IPS-15b (cell line): ENCODE results near the gene GSC.
"Not testable (repeated sequence)": the region's sequence is repeated elsewhere in the genome, so short reads cannot be mapped to it uniquely, and the experiment has no call there.

Source experiments
- H3K27me3 ChIP-seq: one replicate; pipeline ENCODE4 v1.6.1; 2013; ENCODE audit warnings: low read length; ENCODE audit not compliant: control insufficient read depth, insufficient read depth
- H3K36me3 ChIP-seq: one replicate; pipeline ENCODE4 v1.6.1; 2013; ENCODE audit warnings: low read length; ENCODE audit not compliant: control insufficient read depth, insufficient read depth
- H3K4me1 ChIP-seq: one replicate; pipeline ENCODE4 v1.6.1; 2013; ENCODE audit warnings: mild to moderate bottlenecking, low read length; ENCODE audit not compliant: control insufficient read depth, insufficient read depth
- H3K4me3 ChIP-seq: one replicate; pipeline ENCODE4 v1.5.1; 2013; ENCODE audit warnings: low read depth, low read length
- H3K9ac ChIP-seq: one replicate; pipeline ENCODE4 v1.6.1; 2013; ENCODE audit warnings: low read depth, mild to moderate bottlenecking, low read length
- H3K9me3 ChIP-seq: one replicate; pipeline ENCODE4 v1.6.1; 2013; ENCODE audit warnings: mild to moderate bottlenecking, low read length; ENCODE audit not compliant: control insufficient read depth, insufficient read depth

GSC gene

GRCh38 chr14:94752591-94753436 lies 17.1 kb downstream of the GSC start:
- Histone ChIP-seq H3K36me3 (no peaks in the 10 kb centered on the region), H3K4me3 (no peak overlapping the region), H3K27me3 (no peaks in the 10 kb centered on the region)

DNA sequence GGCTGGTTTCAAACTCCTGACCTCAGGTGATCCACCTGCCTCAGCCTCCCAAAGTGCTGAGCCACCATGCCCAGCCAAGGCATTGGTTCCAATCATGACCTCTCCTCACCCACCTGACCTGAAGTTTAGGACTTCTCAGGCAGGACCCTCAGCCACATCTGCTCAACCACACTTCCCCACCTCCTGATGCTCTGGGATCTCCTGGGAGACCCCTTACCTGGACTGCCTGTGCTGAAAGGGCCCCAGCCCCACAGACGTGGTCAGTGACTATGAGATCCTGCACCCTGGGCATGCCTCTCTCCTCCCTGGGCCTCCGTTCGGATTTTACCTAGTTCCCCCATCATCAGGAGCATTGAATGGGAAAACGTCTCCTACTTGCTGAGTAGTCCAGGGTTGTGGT lies 18.0 kb downstream of the GSC start:
- no peak overlapping the region for H3K4me3 ChIP-seq
- no peak overlapping the region for H3K9ac ChIP-seq
- no peaks in the 10 kb centered on the region for H3K4me1 ChIP-seq
- no peaks in the 10 kb centered on the region for H3K36me3 ChIP-seq
- no peaks in the 10 kb centered on the region for H3K27me3 ChIP-seq
- H3K9me3 ChIP-seq = no peaks in the 10 kb centered on the region

More at GRCh38 chr14:94752591-94753436, 17.1 kb downstream of the GSC start:
- H3K9ac ChIP-seq = no peak overlapping the region
- no peaks in the 10 kb centered on the region for H3K4me1 ChIP-seq
- no peaks in the 10 kb centered on the region for H3K9me3 ChIP-seq

DNA sequence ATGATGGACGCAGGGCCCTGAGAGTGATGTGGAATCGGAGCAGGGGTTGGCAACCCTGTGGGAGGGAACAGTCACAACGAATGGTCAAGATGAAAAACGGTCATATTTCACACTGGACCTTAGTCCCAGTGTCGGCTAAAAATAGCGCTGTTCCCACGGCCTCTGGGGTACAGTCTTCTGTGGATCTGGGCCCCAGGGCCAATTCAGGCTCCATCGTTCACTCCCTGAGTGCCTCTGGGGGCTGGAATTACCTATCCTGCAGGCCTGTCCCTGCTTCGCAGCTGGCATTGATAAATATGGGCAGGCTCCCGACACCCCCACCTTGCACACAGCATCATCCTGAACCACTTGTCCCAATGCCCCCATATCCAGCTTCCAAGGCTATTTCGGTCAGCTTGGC lies 18.6 kb downstream of the GSC start:
- H3K4me3 ChIP-seq = no peak overlapping the region
- no peaks in the 10 kb centered on the region for H3K27me3 ChIP-seq
- H3K9ac ChIP-seq = no peak overlapping the region
- H3K36me3 ChIP-seq = no peaks in the 10 kb centered on the region
- no peaks in the 10 kb centered on the region for H3K4me1 ChIP-seq
- no peaks in the 10 kb centered on the region for H3K9me3 ChIP-seq

GRCh38 chr14:94750371-94750770 lies 19.5 kb downstream of the GSC start:
- no peak overlapping the region for H3K4me3 ChIP-seq
- no peak overlapping the region for H3K9ac ChIP-seq
- H3K4me1 ChIP-seq = no peaks in the 10 kb centered on the region
- no peaks in the 10 kb centered on the region for H3K9me3 ChIP-seq
- no peaks in the 10 kb centered on the region for H3K36me3 ChIP-seq
- H3K27me3 ChIP-seq = no peaks in the 10 kb centered on the region

GRCh38 chr14:94748667-94749347 lies 21.1 kb downstream of the GSC start:
- Histone ChIP-seq H3K9ac (no peak overlapping the region), H3K27me3 (no peaks in the 10 kb centered on the region), H3K4me3 (no peak overlapping the region), H3K9me3 (no peaks in the 10 kb centered on the region), H3K36me3 (no peaks in the 10 kb centered on the region), H3K4me1 (no peaks in the 10 kb centered on the region)

- H3K9me3 ChIP-seq = no peaks in the 10 kb centered on the region
- H3K4me1 ChIP-seq = no peaks in the 10 kb centered on the region
- H3K36me3 ChIP-seq = no peaks in the 10 kb centered on the region
- no peaks in the 10 kb centered on the region for H3K27me3 ChIP-seq
- H3K4me3 ChIP-seq = no peak overlapping the region
- no peak overlapping the region for H3K9ac ChIP-seq
Observed at GRCh38 chr14:94747739-94748138, 22.2 kb downstream of the GSC start.

GRCh38 chr14:94747153-94747552 lies 22.8 kb downstream of the GSC start:
- H3K27me3 ChIP-seq, H3K9me3 ChIP-seq, H3K9ac ChIP-seq, H3K4me1 ChIP-seq, H3K4me3 ChIP-seq, H3K36me3 ChIP-seq: not testable (repeated sequence)

DNA sequence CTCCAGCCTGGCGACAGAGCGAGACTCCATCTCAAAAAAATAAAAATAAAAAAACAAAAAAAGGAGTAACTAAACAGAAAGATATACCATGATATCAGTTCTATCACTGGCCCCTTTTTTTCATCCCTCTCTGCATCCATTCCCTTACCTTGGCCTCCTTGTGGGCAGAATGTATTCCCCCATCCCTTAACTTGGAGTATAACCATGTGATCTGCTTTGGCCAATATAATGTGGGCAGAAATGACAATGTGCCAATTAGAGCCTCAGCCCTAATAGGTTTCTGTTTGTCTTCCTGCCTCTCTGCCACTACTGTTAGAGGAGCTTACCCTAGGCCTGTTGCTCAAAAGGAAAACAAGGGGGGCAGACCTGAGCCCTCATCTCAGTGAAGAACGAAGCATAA lies 23.8 kb downstream of the GSC start:
- no peak overlapping the region for H3K9ac ChIP-seq
- no peak overlapping the region for H3K4me3 ChIP-seq
- H3K4me1 ChIP-seq = no peaks in the 10 kb centered on the region
- H3K27me3 ChIP-seq = no peaks in the 10 kb centered on the region
- H3K9me3 ChIP-seq = no peaks in the 10 kb centered on the region
- no peaks in the 10 kb centered on the region for H3K36me3 ChIP-seq

GRCh38 chr14:94738751-94739150 lies 31.2 kb downstream of the GSC start:
- H3K4me3 ChIP-seq = no peak overlapping the region
- H3K36me3 ChIP-seq = no peaks in the 10 kb centered on the region
- H3K9ac ChIP-seq = no peak overlapping the region
- H3K4me1 ChIP-seq = no peaks in the 10 kb centered on the region
- H3K27me3 ChIP-seq = no peaks in the 10 kb centered on the region
- no peaks in the 10 kb centered on the region for H3K9me3 ChIP-seq

- no peaks in the 10 kb centered on the region for H3K4me1 ChIP-seq
- H3K27me3 ChIP-seq = no peaks in the 10 kb centered on the region
- no peak overlapping the region for H3K9ac ChIP-seq
- H3K4me3 ChIP-seq = no peak overlapping the region
- no peaks in the 10 kb centered on the region for H3K9me3 ChIP-seq
- H3K36me3 ChIP-seq = no peaks in the 10 kb centered on the region
Observed at GRCh38 chr14:94738097-94738496, 31.8 kb downstream of the GSC start.

DNA sequence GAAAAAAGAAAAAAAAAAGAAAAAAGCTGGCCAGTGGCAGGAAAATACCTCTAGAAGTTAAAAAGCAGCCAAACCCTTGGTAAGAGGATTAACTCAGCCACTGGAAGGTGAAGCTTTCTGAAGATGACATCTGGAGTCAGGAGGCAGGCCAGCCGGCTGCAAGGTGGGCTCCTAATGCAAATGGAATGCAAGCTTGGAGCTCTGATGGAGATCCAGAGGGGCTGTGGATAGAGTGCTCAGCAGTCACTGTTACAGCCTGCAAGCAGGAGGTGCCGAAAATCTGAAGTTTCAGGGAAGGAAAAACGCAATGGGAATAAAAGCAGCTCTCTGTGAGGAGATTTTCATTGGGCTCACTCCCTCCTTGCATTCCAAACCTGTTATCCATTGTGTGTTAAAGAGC lies 41.0 kb downstream of the GSC start:
- Histone ChIP-seq H3K9ac (no peak overlapping the region), H3K4me1 (no peaks in the 10 kb centered on the region), H3K9me3 (no peaks in the 10 kb centered on the region), H3K27me3 (no peaks in the 10 kb centered on the region), H3K4me3 (no peak overlapping the region), H3K36me3 (no peaks in the 10 kb centered on the region)

DNA sequence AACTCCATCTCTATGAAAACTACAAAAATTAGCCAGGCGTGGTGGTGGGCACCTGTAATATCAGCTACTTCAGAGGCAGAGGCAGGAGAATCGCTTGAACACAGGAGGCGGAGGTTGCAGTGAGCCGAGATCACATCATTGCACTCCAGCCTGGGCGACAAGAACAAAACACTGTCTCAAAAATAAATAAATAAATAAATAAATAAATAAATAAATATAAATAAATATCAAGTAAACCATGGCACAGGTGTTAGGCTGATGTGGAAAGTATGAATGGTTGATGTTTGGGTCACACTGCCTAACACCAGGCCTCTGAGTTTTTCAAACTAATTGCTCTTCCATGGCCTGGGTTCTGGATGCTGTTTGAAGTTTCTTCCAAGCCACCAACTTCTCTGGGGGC lies 41.5 kb downstream of the GSC start:
- not testable (repeated sequence) for H3K36me3 ChIP-seq, H3K9me3 ChIP-seq, H3K4me1 ChIP-seq, H3K4me3 ChIP-seq, H3K27me3 ChIP-seq, H3K9ac ChIP-seq
